ENCODE results near the gene CARMIL1.

GRCh38 chr6:25359891-25360290, 80.7 kb downstream of the CARMIL1 start:
- TF ChIP-seq CTCF (IDR thresholded peaks at IDR 0.05) = no peak
- TF ChIP-seq POLR2A (IDR thresholded peaks at IDR 0.05) = no peak
